Heart left ventricle (tissue), 13 donors: ENCODE measurements around the gene MARS1.

Source experiments
- CTCF ChIP-seq, 12 donors: fragments of 200-600 bp; sonication (generic) in 4 of 12; IDR thresholded peaks; one replicate each; pipeline versions ENCODE4 v1.5.0 to v1.8.0; 2018 to 2022; ENCODE audit warnings: antibody characterized with exemption in 12 of 12, mild to moderate bottlenecking in 5 of 12
- POLR2A ChIP-seq, 2 donors: fragments of 450-650 bp; IDR thresholded peaks; one replicate each; pipeline ENCODE4 v1.6.1; 2017; ENCODE audit warnings: antibody characterized with exemption in 2 of 2, mild to moderate bottlenecking in 2 of 2, moderate library complexity in 2 of 2
- donor health status: ischemic (EF 13 %, LVEDD 7.1; RV severe dilation, severe dysfunction).
- donor health status: DM: no; HTN: yes; CAD: no.
- donor health status: DM: no; HTN: no; CAD: no.
- donor health status: ischemic (EF 25% LVEDD 6.9; RV normal size, moderate dysfunction).
- donor health status: ischemic (EF 25% LVEDD 5.7; RV mildly dilated, moderate dysfunction).
- donor health status: ischemic (EF 35%, LVEDD 5.7; RV mildly dilated, moderate dysfunction).
- donor health status: nonischemic (EF 11% LVEDD 7.7; RV severe dilation, severe dysfunction).
- donor health status: DM: yes; HTN: yes; CAD: no.
- donor health status: PGD.
- donor health status: ischemic (EF 29% LVEDD 5.4; RV normal size, mild dysfunction).
- donor health status: nonischemic (EF 23%, LVEDD 6.1; RV moderate dilation, normal function).

- TF ChIP-seq CTCF (IDR thresholded peaks at IDR 0.05) (no peak), POLR2A (IDR thresholded peaks at IDR 0.05) (no peak)
These were observed 28.0 kb upstream of the MARS1 start, which contains the start of gene GLI1 for GRCh38 chr12:57459750-57460467.
